Midbrain (tissue), 1 donor: ENCODE measurements around the gene GPR4.
"Not testable (repeated sequence)": the region's sequence is repeated elsewhere in the genome, so short reads cannot be mapped to it uniquely, and the experiment has no call there.

Experiments
- DNase-seq: peaks from one replicate; lab custom pipeline; 2025; lab: John Stamatoyannopoulos, UW

GPR4 gene

DNA sequence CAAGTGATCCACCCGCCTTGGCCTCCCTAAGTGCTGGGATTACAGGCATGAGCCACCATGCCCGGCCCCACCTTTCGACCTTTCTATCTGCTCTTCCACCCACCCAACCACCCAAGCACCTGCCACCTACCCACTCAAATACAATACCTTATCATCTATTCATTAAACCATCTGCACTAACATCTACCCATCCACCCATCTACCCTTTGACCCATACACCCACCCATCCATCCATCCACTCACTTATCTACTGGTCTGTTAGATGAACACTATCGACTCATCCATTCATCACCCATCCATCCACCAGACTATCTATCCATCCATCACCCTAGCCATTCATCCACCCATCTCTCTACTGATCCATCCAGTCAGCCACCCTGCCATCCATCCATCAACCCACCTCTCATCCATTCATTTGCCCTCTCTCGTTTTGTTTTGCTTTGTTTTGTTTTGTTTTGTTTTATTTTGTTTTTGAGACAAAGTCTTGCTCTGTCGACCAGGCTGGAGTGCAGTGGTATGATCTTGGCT lies 20.0 kb upstream of the GPR4 start:
- no peak for DNase-seq

DNA sequence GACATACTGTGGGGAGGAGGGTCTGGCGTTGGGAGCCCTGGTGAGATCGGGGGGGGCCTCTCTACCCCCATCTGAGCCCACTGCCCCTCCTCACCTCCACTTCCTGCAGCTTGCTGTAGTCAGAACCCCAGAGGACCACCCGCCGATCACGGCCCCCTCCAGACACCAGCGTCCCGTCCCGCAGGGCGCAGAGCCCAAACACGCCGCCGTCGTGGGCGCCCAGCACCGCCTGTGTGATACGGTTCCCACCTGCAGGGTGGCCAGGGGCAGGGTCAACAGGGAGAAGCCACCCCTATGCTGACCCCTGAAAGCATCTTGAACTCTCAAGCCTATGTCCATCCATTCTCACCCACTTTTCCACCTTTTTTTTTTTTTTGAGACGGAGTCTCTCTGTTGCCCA lies 19.4 kb upstream of the GPR4 start:
- DNase-seq: no peak

DNA sequence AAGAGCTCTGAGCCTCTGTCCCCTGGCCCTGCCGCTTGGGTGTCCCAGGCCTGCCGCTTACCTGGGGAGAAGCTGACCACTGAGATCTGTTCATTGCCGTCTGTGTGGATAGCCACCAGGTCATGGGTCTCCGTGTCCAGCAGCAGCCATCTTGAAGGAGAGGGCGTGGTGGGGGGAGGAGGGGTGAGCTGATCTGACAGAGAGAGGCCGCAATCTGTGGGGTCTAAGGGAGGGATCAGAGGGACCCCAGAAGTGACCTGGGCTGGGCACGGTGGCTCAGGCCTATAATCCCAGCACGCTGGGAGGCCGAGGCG lies 14.6 kb upstream of the GPR4 start:
- no peak for DNase-seq

DNA sequence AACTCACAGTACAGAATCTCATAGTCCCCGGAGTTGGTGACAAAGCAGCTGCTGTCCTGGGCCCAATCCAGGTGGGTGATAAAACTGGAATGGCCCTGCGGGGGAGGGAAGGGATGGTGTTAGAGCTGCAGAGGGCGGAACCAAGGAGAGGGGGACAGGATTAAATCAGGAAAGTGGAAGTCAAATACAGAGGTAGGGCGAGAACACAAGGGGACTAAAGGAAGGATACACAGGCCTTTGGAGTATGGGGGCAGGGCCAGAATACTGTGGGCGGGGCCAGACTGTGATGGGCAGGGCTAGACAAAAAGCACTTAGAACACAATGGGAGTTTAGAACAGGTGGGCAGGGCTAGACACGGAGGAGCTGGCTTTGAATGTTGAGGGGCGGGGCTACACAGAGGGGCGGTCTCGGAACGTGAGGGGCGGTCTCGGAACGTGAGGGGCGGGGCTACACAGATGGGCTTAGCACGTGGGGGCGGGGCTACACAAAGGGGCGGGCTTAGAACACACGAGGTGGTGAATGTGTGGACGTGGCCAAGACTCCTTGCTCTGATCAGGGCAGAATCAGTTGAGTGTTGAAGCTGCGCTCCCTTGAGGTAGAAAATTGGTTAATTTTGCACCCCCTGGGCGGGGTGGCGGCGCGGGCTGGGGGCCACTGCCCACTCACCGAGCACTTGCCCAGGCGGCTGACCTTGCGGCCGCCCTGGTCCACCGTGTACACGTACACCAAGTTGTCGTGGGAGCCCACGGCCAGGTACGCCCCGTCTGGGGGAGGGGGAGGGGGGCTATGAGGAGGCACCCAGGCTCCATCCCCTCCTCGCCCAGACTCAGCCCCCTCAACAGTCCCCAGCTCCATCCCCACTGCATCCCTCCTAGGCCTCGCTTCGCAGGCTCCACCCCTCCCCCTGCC lies 14.0 kb upstream of the GPR4 start:
- DNase-seq: no peak

DNA sequence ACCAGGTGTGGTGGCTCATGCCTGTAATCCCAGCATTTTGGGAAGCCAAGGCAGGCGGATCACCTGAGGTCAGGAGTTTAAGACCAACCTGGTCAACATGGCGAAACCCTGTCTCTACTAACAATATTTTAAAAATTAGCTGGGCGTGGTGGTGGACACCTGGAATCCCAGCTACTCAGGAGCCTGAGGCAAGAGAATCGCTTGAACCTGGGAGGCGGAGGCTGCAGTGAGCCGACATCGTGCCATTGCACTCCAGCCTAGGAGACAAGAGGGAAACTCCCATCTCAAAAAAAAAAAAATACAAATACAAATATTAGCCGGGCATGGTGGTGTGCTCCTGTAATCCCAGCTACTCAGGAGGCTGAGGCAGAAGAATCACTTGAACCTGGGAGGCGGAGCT lies 13.0 kb upstream of the GPR4 start:
- DNase-seq: not testable (repeated sequence)

DNA sequence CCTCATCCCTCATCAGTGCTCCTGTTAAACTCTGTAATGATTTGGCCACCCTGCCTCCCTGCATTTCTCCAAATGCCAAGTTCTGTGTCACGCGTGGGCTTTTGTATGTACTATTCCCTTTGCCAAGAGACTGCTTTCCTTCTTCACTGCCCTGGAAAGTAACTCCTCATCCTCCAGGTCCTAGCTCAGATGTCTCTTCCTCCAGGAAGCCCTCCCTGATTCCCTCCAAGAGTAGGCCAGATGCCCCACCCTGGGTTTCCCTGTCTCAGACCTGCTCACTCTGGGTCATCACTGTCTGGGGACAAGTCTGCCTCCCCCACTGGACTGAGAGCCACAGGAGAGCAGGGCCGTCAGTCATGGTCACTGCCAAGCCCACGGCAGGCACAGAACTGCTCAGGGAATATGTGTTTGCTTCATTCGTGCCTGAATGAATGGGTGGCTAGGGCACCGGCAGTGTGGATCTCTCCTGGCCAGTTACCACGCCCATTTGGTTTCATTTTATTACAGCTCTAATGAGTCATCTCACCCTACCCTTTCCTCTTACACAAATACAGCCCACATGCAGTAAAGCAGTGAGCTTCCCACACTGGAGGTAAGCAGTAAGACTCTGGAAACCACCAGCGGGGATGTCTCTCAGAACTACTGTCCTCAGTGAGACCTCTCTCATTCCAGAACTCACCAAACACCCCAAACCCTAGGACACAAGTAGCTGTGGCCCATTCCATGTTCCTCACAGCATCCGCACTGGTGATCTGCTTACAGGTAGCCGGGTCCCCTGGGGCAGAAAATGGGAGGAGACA lies 12.1 kb upstream of the GPR4 start:
- no peak for DNase-seq

DNA sequence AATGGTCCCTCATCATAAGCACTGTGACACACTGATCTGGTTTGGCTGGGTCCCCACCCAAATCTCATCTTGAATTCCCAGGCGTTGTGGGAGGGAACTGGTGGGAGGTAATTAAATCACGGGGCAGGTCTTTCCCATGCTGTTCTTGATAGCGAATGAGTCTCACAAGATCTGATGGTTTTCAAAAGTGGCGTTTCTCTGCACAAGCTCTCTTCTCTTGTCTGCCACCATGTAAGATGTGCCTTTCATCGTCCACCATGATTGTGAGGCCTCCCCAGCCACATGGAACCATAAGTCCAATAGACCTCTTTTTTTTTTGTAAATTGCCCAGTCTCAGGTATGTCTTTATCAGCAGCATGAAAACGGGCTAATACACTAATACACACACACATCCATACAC lies 6.9 kb upstream of the GPR4 start:
- no peak for DNase-seq

DNA sequence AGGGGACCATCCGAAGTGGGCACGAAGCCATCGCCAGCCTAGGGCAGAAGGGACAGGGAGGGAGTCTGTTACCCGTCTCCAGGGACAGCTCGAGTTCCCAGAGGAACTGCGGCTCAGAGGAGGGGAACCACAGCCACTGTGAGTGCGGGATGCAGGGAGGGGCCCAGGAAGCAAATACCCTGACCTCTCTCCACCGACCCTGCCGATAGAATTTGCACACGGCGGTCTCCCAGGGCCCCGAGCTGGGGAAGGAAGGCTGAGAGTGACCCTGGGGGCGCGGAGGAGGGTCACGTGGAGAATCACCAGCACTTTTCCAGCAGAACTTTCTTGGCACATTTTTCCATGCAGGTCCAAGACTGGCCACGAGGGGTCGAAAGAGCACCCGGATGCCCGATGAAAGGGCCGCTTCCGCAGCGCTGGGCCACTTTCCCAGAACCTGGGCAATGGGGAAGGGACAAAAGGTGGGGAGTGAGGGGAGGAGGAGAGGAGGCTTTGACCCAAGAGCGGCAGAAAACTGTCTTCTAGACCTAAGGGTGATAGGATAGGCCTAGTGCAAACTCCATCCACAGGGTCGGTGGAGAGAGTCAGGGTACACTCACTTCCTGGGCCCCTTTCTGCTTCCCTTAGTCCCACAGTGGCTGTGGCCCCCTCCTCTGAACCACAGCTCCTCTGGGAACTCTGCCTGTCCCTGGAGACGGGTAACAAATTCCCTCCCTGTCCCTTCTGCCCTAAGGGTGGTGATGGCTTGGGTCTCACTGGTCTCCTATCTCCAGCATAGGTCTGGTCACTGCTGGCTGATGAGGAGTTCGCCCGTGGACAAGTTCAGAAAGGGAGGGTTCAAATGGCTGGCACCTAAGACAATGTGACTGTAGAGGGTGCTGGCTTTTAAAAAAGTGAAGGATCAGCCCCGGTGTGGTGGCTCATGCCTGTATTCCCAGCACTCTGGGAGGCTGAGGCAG lies 5.3 kb upstream of the GPR4 start:
- DNase-seq: peak; percentile 80

DNA sequence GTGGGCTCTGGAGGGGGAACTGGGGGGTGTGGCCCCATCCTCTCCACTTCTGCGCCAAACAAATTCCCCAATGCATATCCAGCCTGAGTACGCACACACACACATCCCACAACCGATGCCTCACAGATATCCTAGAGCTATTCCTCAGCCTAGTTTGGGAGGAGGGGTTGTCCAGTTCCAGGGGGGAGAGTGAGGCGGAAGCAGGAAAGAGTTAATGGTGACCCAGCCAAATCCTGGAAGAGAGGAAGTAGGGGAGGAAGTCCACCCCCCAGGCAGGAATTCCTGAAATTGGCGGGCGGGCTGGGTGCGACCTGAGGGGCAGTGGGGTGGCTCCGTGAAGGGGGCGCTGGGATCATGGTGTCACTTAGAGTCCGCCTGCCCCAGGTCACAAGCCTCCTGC lies 897 bp downstream of the GPR4 start:
- no peak for DNase-seq

DNA sequence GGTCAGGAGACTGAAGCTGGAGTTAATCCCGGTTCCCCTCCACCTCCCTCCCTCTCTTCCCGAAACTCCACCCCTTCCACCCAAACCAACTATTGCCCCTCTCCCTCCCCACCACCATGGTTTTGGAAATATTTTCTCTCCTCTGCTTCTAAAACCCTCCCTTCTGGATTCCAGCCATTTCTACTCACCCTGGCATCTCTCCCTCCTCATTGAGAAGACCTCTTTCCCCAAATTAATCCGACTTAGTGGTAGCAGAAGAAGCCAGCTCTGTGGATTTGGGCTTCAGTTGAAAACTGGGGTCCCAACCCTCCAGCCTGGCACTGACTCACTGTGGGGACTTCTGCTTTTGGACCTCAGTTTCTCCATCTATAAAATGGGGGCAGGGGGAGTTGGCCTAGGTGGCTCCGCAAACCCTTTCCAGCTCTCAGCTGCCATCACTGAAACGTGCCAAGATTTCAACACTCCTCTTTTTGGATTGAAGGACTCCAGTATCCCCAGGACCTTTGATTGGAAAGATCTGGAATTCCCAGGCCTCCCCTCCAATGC lies 1.6 kb downstream of the GPR4 start:
- DNase-seq: no peak

DNA sequence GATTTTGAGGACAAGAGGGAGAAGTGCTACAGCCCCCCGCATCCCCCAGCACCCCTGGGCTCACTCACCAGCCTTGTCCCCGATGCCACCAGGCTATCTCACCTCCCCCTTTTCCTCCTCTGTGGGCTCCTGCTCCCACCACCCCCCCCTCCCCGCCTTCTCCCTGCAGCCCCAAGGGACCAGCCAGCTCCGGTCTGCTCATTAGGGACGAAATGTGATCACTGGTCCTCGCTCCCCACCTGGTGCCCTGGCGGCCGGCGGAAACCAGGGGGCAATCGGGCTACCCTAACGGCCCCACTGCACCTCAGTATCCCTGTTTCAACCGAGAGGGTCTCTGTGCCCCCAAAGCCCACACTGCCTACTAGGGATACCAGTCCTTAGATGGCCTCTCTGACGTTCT lies 2.7 kb downstream of the GPR4 start:
- DNase-seq: no peak

DNA sequence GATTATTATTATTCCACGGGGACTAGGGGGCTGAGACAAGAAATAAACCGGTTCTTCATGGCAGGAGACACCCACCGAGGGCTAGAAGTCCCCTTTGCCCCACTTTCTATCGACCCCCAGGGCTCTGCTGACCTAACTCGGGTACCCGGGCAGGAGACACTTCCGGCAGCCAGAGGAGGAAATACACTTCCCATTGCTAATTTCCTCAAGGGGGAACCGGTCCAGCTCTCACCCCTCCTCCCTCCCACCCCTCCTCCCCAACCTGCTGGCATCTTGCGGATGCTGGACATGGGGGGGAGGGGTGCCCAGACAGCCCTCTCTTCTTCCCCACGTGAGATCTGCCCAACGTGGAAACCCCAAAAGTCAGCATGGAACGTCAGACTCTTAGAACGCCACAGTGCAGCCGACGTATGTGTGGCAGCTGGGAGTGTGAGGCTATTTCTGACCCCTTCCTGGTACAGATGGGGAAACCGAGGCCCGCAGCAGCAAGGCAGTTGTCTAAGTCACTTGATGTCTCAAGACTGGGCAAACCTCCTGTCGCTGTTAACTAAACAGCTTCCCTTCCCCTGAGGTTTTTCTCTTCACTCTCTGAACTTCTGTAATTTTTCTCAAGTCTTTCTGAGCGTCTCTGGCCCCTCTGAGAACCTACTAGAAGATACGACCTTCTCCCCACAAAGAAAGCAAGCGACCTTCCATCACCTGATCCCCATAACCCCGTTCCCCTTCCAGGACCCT lies 3.6 kb downstream of the GPR4 start:
- no peak for DNase-seq

DNA sequence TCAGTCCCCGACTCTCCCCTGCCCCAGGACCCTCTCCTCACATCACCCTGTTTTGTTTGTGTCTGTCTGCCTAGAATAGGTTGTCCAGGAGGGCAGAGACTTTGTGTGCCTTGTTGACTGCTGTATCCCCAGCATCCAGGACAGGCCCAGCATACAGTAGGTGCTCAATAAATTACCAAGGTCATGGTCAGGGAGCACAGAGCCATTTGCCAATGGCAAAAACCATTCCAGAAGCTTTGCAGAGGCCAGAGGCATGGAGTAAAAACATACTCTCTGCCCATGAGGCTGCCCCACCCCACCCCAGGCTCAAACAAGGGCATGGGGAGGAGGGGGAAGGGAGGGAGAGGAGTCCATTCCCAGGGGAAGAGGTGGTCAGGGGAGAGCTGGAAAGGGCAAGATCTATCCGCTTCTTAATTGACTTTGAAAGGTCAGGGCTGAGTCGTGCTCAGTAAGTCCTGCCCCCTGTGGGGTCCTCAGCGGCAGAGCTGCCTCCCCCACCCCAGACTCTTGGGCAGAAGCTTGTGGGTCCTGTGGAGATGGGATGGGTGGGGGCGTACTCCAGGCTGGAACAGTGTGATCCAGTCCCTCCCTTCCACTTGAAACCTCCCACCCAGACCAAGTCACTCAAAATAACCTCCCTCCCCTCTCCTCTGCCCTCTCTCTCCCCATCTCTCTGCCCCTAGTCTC lies 4.4 kb downstream of the GPR4 start:
- DNase-seq: no peak

DNA sequence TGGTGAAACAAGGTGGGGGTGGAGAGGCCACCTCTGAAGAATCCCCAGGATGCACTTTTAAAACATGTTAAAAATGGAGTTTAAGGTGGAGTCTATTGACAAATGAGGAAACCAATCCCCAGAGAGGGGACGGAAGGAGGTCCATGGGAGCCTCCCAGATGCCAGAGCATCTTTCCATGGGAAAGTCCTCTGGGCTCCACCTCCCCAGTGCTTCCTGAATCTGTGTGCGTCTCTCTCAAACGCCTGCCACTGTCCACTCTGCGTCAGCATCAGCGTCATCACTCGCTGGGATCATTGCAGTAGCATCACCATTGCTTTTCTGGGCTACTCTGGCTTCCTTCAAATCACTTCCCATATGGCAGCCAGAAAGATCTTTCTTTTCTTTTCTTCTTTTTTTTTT lies 6.2 kb downstream of the GPR4 start:
- no peak for DNase-seq

DNA sequence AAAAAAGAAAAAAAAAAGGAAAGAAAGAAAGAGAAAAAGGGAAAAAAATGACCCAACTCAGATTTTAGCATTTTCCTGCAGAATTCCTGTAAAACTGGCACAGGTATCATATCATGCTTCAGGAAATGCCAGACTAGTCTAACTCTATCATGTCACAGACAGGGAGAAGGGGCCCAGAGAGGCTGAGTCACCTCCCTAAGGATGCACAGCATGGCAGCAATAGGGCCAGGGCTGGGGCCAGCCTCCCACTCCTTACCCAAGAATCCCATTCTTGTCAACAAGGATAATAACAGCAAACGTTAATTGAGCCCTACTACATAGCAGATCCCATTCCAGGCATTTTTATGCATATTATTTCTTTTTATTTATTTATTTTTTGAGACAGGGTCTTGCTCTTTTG lies 8.5 kb downstream of the GPR4 start:
- DNase-seq: no peak

DNA sequence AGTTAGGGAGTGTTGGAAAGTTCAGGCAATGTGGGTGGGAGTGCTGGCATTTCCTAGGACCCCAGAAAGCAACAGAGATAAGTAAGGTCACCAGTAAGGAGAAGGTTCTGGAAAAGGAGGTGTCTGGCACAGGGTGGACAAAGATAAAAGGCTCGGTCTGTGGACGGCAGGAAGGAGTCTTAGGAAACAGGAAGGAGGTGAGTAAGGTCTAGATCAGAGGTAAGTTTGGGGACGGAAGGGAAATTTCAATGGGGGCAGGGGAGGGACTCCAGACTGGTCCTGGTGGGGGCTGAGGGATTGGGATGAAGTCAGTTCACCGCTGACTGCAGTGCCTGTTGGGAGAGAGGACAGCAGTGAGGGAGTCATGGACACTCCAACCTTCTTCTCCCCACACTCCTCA lies 9.6 kb downstream of the GPR4 start:
- DNase-seq: no peak

DNA sequence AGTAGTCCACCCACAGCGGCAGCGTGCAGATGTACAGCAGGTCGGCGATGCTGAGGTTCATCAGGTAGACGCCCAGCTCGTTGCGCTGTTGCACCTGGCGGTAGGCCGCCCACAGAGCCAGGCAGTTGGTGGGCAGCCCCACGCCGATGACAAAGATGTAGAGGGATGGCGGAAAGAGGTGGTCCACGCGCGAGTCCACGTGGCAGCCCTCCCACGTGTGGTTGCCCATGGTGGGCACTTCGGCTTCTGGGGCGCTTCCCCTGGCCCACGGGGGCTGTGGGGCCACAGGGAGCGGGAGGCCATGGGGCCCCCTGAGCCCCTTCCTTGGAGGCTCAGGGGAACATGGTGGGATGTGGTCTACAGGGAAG lies 10.4 kb downstream of the GPR4 start:
- DNase-seq: no peak

DNA sequence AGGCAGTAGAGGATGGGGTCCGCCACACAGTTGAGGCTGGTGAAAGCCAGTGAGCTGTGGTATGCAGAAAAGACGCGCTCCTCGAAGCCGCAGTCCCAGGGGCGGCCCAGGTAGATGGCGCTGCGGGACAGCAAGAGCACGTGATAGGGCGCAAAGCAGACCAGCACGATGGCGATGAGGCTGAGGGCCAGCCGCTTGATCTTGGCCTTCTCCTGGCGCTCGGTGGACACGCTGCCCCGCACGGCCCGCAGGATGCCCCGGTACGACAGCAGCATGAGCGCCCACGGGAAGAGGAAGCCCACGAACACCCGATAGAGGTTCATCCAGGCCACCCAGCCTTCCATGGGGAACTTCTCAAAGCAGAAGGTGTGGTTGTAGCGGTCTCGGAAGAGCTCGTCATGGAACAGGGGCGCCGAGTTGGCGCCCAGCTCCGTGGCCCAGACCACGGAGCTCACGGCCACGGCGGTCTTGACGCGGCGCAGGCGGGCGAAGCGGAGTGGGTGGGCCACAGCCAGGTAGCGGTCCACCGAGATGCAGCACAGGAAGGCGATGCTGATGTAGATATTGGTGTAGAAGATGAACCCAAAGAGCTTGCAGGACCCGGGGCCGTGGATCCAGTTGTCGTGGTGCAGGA lies 10.9 kb downstream of the GPR4 start:
- DNase-seq: peak; percentile 3

DNA sequence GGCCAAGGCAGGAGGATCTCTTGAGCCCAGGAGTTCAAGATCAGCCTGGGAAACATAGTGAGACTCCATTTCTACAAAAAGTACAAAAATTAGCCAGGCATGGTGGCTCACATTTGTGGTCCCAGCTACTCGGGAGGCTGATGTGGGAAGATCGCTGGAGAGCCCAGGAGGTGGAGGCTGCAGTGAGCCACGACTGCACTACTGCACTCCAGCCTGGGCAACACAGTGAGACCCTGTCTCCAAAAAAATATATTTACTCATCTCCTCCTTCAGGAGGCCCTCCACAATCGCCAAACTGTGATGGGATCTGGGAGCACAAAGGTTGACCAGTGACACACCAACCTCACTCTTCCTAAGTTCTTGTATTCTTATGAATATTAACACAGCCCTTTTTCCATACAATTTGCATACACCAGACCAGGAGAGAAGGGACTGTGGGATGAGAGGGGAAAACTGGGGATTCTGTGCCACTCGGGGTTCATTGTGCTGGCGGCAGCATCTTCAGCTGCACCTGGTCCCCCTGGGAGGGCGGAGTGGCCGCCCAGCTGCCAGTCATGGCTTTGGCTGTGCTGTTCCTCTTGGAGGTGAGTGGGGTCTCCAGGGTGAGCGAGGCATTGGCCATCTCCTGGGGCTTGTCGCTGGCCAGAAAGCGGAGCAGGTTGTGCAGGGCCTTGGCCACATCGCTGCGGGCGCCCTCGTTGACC lies 11.6 kb downstream of the GPR4 start:
- no peak for DNase-seq
